Uterus (tissue), 2 donors: ENCODE measurements around the gene SLC6A18.

Source experiments
- POLR2A ChIP-seq, 2 donors: fragments of 450-650 bp; IDR thresholded peaks; one replicate each; pipeline ENCODE4 v1.6.1; 2016; ENCODE audit warnings: antibody characterized with exemption in 2 of 2, mild to moderate bottlenecking in 1 of 2, moderate library complexity in 1 of 2
- TF ChIP-seq, protein P1 (sequence below), 4 experiments: fragments of 200-600 bp in 2 of 4; fragments of 450-650 bp in 2 of 4; sonication (generic) in 2 of 4; IDR thresholded peaks; one replicate each; pipeline ENCODE4 v1.5.1; 2016 to 2019; ENCODE audit warnings: antibody characterized with exemption in 4 of 4, mild to moderate bottlenecking in 2 of 4, moderate library complexity in 1 of 4

DNA sequence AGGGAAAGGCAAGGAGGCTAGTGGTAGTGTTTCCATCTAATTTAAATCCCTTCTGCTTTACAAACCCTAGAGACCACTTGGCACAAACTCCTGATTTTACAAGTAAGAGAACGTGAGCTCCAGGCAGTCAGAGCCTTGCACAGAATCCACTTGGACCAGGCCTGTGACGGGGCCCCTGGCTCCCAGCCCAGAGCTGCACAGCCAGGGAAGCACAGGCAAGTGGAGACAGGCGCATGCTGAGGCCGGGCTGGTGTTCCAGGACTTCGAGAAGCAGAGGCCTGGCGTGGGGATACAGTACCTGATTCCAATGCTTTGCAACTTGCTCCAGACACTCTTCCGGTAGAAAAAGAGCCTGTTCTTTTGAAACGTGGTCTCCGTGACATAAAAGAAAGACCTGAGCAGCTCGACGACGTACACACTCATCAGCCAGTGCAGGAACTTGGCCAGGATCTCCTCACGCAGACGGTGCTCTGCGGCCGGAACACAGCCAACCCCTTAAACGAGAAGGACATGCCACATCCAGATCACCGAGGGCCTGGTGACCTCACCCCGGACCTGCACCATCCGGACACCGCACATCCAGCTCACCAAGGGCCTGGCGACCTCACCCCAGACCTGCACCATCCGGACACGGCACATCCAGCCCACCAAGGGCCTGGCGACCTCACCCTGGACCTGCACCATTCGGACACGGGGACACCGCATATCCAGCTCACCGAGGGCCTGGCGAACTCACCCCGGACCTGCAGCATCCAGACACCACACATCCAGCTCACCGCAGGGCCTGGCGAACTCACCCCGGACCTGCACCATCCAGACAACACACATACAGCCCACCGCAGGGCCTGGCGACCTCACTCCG lies 57.2 kb downstream of the SLC6A18 start:
- TF ChIP-seq, protein P1, sequence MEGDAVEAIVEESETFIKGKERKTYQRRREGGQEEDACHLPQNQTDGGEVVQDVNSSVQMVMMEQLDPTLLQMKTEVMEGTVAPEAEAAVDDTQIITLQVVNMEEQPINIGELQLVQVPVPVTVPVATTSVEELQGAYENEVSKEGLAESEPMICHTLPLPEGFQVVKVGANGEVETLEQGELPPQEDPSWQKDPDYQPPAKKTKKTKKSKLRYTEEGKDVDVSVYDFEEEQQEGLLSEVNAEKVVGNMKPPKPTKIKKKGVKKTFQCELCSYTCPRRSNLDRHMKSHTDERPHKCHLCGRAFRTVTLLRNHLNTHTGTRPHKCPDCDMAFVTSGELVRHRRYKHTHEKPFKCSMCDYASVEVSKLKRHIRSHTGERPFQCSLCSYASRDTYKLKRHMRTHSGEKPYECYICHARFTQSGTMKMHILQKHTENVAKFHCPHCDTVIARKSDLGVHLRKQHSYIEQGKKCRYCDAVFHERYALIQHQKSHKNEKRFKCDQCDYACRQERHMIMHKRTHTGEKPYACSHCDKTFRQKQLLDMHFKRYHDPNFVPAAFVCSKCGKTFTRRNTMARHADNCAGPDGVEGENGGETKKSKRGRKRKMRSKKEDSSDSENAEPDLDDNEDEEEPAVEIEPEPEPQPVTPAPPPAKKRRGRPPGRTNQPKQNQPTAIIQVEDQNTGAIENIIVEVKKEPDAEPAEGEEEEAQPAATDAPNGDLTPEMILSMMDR (IDR thresholded peaks at IDR 0.05) = no peak
- no peak for TF ChIP-seq POLR2A (IDR thresholded peaks at IDR 0.05)
